DOHH2 (cell line): ENCODE data around the gene FKBP8.

Experiments used
- H3F3A ChIP-seq: fragments of 200-600 bp; sonication (generic), shearing (Covaris generic); 2 replicates; pipeline ENCODE4 v1.6.0; 2016; ENCODE audit warnings: antibody characterized with exemption, mild to moderate bottlenecking; ENCODE audit not compliant: control insufficient read depth, insufficient read depth
- H3K27ac ChIP-seq: fragments of 200-600 bp; sonication (generic); 2 replicates; pipeline ENCODE4 v1.5.1; 2014; ENCODE audit warnings: low read depth, mild to moderate bottlenecking, low read length, moderate library complexity
- H3K27me3 ChIP-seq: fragments of 200-600 bp; sonication (generic); 2 replicates; pipeline ENCODE4 v1.6.1; 2014; ENCODE audit warnings: mild to moderate bottlenecking, low read length, mixed read lengths; ENCODE audit not compliant: control insufficient read depth
- H3K36me3 ChIP-seq: fragments of 200-600 bp; sonication (generic); 2 replicates; pipeline ENCODE4 v1.6.1; 2014; ENCODE audit warnings: mild to moderate bottlenecking, low read length, moderate library complexity, mixed read lengths; ENCODE audit not compliant: control insufficient read depth
- H3K4me1 ChIP-seq: fragments of 200-600 bp; sonication (generic); 2 replicates; pipeline ENCODE4 v1.6.1; 2014; ENCODE audit warnings: mild to moderate bottlenecking, low read length, mixed read lengths; ENCODE audit not compliant: control insufficient read depth
- H3K4me2 ChIP-seq: fragments of 200-600 bp; sonication (generic); 2 replicates; pipeline ENCODE4 v1.6.0; 2014; ENCODE audit warnings: mild to moderate bottlenecking, low read length, moderate library complexity
- H3K4me3 ChIP-seq: fragments of 200-600 bp; sonication (generic); 2 replicates; pipeline ENCODE4 v1.5.1; 2014; ENCODE audit warnings: mild to moderate bottlenecking, low read length, mixed read lengths
- H3K79me2 ChIP-seq: fragments of 200-600 bp; sonication (generic); 2 replicates; pipeline ENCODE4 v1.6.1; 2014; ENCODE audit warnings: mild to moderate bottlenecking, low read length, mixed read lengths; ENCODE audit not compliant: control insufficient read depth
- H3K9me2 ChIP-seq: fragments of 200-600 bp; sonication (generic); replicated peaks from 2 replicates; pipeline ENCODE4 v1.6.1; 2014; ENCODE audit warnings: mild to moderate bottlenecking, low read length, mixed read lengths; ENCODE audit not compliant: control insufficient read depth
- H3K9me3 ChIP-seq: fragments of 200-600 bp; sonication (generic); 2 replicates; pipeline ENCODE4 v1.6.1; 2014; ENCODE audit warnings: antibody characterized with exemption, low read length, mixed read lengths; ENCODE audit not compliant: control insufficient read depth, insufficient read depth
- H4K20me1 ChIP-seq: fragments of 200-600 bp; sonication (generic); 2 replicates; pipeline ENCODE4 v1.6.0; 2014; ENCODE audit warnings: low read depth, mild to moderate bottlenecking, antibody characterized with exemption, low read length, moderate library complexity; ENCODE audit not compliant: control insufficient read depth, insufficient read depth
- CTCF ChIP-seq: fragments of 200-600 bp; sonication (generic); IDR thresholded peaks from one replicate; pipeline ENCODE4 v1.5.1; 2014; ENCODE audit warnings: antibody characterized with exemption, mild to moderate bottlenecking, low read depth, low read length; ENCODE audit not compliant: poor library complexity, severe bottlenecking
- EZH2phosphoT487 ChIP-seq: fragments of 200-600 bp; sonication (generic); IDR thresholded peaks from 2 replicates; pipeline ENCODE4 v1.6.1; 2017; ENCODE audit warnings: borderline replicate concordance, mild to moderate bottlenecking, antibody characterized with exemption, low read length, moderate library complexity, mixed read lengths

Gene FKBP8

GRCh38 chr19:18503971-18504885, 39.1 kb downstream of the FKBP8 start:
- no peak overlapping the region for H3K4me2 ChIP-seq
- H3K4me3 ChIP-seq = no peak overlapping the region
- H3K4me1 ChIP-seq = peaks cover 23% of the 10 kb centered on the region
- H3K79me2 ChIP-seq = peaks cover 100% of the 10 kb centered on the region
- no peak for TF ChIP-seq CTCF
- H3K36me3 ChIP-seq = no peaks in the 10 kb centered on the region
- no peaks in the 10 kb centered on the region for H3K9me2 ChIP-seq
- H3K27me3 ChIP-seq = no peaks in the 10 kb centered on the region
- H3K9me3 ChIP-seq = no peaks in the 10 kb centered on the region
- no peak overlapping the region for H3K27ac ChIP-seq
- H3F3A ChIP-seq = no peaks in the 10 kb centered on the region
- H4K20me1 ChIP-seq = peaks cover 35% of the 10 kb centered on the region

GRCh38 chr19:18503337-18503970, 39.9 kb downstream of the FKBP8 start:
- H3F3A ChIP-seq = no peaks in the 10 kb centered on the region
- H3K4me2 ChIP-seq = no peak overlapping the region
- no peaks in the 10 kb centered on the region for H3K9me2 ChIP-seq
- no peak overlapping the region for H3K4me3 ChIP-seq
- peaks cover 100% of the 10 kb centered on the region for H3K79me2 ChIP-seq
- H3K9me3 ChIP-seq = no peaks in the 10 kb centered on the region
- H3K36me3 ChIP-seq = no peaks in the 10 kb centered on the region
- no peaks in the 10 kb centered on the region for H3K27me3 ChIP-seq
- H3K4me1 ChIP-seq = peaks cover 27% of the 10 kb centered on the region
- H3K27ac ChIP-seq = no peak overlapping the region
- TF ChIP-seq EZH2phosphoT487 = no peak
- no peak for TF ChIP-seq CTCF
- H4K20me1 ChIP-seq = peaks cover 32% of the 10 kb centered on the region

GRCh38 chr19:18502638-18503294, 40.6 kb downstream of the FKBP8 start:
- peaks cover 33% of the 10 kb centered on the region for H4K20me1 ChIP-seq
- no peak overlapping the region for H3K4me2 ChIP-seq
- no peak for TF ChIP-seq CTCF
- TF ChIP-seq EZH2phosphoT487 = no peak
- no peaks in the 10 kb centered on the region for H3K9me2 ChIP-seq
- H3K27me3 ChIP-seq = no peaks in the 10 kb centered on the region
- no peak overlapping the region for H3K27ac ChIP-seq
- H3F3A ChIP-seq = no peaks in the 10 kb centered on the region
- peaks cover 27% of the 10 kb centered on the region for H3K4me1 ChIP-seq
- H3K36me3 ChIP-seq = no peaks in the 10 kb centered on the region
- peaks cover 100% of the 10 kb centered on the region for H3K79me2 ChIP-seq
- H3K9me3 ChIP-seq = no peaks in the 10 kb centered on the region
- no peak overlapping the region for H3K4me3 ChIP-seq
